H1 (cell line): ENCODE results near the gene AGPAT4. TPM values are rescaled to one million over a fixed set of nuclear protein-coding genes. Genes with fewer than 3 reads are reported as not detected.

ENCODE experiments used
- CBX5 ChIP-seq: fragments of 300-800, 300-1000 bp; sonication (generic); IDR thresholded peaks from 2 replicates; pipeline ENCODE4 v1.7.1; 2016; ENCODE audit warnings: antibody characterized with exemption, low read length, low read depth
- POLR2AphosphoS5 ChIP-seq: IDR thresholded peaks from 2 replicates; pipeline ENCODE4 v1.6.1; 2011; ENCODE audit warnings: low read depth, low read length
- SP1 ChIP-seq: IDR thresholded peaks from 2 replicates; pipeline ENCODE4 v1.6.1; 2011; ENCODE audit warnings: low read depth, low read length
- ZNF274 ChIP-seq: IDR thresholded peaks from 2 replicates; pipeline ENCODE4 v1.7.0; 2012; ENCODE audit warnings: low read length, borderline replicate concordance; ENCODE audit errors: extremely low read depth
- polyA plus RNA-seq, 7 experiments: library from polyadenylated mRNA; depleted of rRNA in 3 of 7; stranded (reverse) in 5 of 7; unstranded in 2 of 7; fragments of >200 nt in 5 of 7; fragments of 200-250 nt in 2 of 7; gene quantifications; 1 replicate in 5 of 7; 2 replicates in 1 of 7; 4 replicates in 1 of 7; pipeline versions ENCODE4 v1.2.1 to v1.2.3, GENCODE V29; 2011 to 2013; ENCODE audit warnings: missing spikeins in 2 of 7, mixed read lengths in 2 of 7
- total RNA-seq: library from RNA; stranded (reverse); fragmentation: NEBNext Ultra II Directional; extraction: Animal tissue kit (Norgen Biotek cat#: 25700); gene quantifications from 2 replicates; pipeline ENCODE4 v1.2.1, GENCODE V29; 2021
- TF ChIP-seq, protein P1 (sequence below): fragments of 300-600 bp; sonication (generic); IDR thresholded peaks from 2 replicates; pipeline ENCODE4 v1.7.1; 2012; ENCODE audit warnings: low read length, moderate library complexity, mild to moderate bottlenecking, inconsistent platforms; ENCODE audit not compliant: insufficient replicate concordance
- TF ChIP-seq, protein P2 (sequence below): IDR thresholded peaks from 2 replicates; pipeline ENCODE4 v1.6.1; 2012; ENCODE audit warnings: low read length, inconsistent platforms

AGPAT4 gene
- total and polyA plus RNA-seq, 2 of the 8 experiments (the other 6 are each of a cell fraction or from before 2014, with no cell fraction given): 13.5 to 23.8 TPM

DNA sequence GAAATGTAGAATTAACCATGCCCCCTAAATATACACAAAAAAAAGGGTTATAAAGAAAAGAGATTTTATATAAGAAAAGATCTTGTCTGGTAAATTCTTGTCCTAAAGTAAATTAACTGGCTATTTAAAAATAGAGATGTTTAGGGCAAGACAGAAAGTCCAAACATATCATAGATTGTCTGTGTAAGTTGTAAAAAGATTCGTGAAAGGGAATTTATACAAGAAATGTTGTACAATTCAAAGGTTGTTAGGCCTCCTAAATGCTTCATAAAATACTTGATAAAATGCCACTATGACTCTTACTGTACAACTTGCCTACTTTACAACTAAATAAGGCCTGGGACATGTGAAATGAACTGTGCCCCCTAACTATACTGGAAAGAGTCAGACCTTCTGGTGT, 21.9 kb upstream of the AGPAT4 start (continued):
- TF ChIP-seq, protein P1, sequence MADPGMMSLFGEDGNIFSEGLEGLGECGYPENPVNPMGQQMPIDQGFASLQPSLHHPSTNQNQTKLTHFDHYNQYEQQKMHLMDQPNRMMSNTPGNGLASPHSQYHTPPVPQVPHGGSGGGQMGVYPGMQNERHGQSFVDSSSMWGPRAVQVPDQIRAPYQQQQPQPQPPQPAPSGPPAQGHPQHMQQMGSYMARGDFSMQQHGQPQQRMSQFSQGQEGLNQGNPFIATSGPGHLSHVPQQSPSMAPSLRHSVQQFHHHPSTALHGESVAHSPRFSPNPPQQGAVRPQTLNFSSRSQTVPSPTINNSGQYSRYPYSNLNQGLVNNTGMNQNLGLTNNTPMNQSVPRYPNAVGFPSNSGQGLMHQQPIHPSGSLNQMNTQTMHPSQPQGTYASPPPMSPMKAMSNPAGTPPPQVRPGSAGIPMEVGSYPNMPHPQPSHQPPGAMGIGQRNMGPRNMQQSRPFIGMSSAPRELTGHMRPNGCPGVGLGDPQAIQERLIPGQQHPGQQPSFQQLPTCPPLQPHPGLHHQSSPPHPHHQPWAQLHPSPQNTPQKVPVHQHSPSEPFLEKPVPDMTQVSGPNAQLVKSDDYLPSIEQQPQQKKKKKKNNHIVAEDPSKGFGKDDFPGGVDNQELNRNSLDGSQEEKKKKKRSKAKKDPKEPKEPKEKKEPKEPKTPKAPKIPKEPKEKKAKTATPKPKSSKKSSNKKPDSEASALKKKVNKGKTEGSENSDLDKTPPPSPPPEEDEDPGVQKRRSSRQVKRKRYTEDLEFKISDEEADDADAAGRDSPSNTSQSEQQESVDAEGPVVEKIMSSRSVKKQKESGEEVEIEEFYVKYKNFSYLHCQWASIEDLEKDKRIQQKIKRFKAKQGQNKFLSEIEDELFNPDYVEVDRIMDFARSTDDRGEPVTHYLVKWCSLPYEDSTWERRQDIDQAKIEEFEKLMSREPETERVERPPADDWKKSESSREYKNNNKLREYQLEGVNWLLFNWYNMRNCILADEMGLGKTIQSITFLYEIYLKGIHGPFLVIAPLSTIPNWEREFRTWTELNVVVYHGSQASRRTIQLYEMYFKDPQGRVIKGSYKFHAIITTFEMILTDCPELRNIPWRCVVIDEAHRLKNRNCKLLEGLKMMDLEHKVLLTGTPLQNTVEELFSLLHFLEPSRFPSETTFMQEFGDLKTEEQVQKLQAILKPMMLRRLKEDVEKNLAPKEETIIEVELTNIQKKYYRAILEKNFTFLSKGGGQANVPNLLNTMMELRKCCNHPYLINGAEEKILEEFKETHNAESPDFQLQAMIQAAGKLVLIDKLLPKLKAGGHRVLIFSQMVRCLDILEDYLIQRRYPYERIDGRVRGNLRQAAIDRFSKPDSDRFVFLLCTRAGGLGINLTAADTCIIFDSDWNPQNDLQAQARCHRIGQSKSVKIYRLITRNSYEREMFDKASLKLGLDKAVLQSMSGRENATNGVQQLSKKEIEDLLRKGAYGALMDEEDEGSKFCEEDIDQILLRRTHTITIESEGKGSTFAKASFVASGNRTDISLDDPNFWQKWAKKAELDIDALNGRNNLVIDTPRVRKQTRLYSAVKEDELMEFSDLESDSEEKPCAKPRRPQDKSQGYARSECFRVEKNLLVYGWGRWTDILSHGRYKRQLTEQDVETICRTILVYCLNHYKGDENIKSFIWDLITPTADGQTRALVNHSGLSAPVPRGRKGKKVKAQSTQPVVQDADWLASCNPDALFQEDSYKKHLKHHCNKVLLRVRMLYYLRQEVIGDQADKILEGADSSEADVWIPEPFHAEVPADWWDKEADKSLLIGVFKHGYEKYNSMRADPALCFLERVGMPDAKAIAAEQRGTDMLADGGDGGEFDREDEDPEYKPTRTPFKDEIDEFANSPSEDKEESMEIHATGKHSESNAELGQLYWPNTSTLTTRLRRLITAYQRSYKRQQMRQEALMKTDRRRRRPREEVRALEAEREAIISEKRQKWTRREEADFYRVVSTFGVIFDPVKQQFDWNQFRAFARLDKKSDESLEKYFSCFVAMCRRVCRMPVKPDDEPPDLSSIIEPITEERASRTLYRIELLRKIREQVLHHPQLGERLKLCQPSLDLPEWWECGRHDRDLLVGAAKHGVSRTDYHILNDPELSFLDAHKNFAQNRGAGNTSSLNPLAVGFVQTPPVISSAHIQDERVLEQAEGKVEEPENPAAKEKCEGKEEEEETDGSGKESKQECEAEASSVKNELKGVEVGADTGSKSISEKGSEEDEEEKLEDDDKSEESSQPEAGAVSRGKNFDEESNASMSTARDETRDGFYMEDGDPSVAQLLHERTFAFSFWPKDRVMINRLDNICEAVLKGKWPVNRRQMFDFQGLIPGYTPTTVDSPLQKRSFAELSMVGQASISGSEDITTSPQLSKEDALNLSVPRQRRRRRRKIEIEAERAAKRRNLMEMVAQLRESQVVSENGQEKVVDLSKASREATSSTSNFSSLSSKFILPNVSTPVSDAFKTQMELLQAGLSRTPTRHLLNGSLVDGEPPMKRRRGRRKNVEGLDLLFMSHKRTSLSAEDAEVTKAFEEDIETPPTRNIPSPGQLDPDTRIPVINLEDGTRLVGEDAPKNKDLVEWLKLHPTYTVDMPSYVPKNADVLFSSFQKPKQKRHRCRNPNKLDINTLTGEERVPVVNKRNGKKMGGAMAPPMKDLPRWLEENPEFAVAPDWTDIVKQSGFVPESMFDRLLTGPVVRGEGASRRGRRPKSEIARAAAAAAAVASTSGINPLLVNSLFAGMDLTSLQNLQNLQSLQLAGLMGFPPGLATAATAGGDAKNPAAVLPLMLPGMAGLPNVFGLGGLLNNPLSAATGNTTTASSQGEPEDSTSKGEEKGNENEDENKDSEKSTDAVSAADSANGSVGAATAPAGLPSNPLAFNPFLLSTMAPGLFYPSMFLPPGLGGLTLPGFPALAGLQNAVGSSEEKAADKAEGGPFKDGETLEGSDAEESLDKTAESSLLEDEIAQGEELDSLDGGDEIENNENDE: no peak
- TF ChIP-seq SP1 (no peak), CBX5 (no peak), POLR2AphosphoS5 (no peak), ZNF274 (no peak)
- TF ChIP-seq, protein P2, sequence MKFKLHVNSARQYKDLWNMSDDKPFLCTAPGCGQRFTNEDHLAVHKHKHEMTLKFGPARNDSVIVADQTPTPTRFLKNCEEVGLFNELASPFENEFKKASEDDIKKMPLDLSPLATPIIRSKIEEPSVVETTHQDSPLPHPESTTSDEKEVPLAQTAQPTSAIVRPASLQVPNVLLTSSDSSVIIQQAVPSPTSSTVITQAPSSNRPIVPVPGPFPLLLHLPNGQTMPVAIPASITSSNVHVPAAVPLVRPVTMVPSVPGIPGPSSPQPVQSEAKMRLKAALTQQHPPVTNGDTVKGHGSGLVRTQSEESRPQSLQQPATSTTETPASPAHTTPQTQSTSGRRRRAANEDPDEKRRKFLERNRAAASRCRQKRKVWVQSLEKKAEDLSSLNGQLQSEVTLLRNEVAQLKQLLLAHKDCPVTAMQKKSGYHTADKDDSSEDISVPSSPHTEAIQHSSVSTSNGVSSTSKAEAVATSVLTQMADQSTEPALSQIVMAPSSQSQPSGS: no peak
